ENCODE measurements around the gene HSD17B12. TPM values are rescaled to one million over a fixed set of nuclear protein-coding genes. Genes with fewer than 3 reads are reported as not detected.

Gene HSD17B12
- total and polyA plus RNA-seq, 2 of the 13 experiments (the other 11 are each of a cell fraction or from before 2014, with no cell fraction given): 50.3 to 117 TPM

- no peak for TF ChIP-seq ZNF609 (CRISPR knock-in tag; IDR thresholded peaks at IDR 0.05; ENCODE audit: borderline replicate concordance)
- no peak for TF ChIP-seq TEAD2 (CRISPR knock-in tag; IDR thresholded peaks at IDR 0.05)
- TF ChIP-seq EEA1 (CRISPR knock-in tag; IDR thresholded peaks at IDR 0.05; ENCODE audit: borderline replicate concordance): no peak
- TF ChIP-seq ARID5B (CRISPR knock-in tag; IDR thresholded peaks at IDR 0.05): no peak
- TF ChIP-seq ZNF17 (CRISPR knock-in tag; IDR thresholded peaks at IDR 0.05): no peak
- 0 out of 2 replicates have a peak, but pooled peaks have one; percentile 64 for TF ChIP-seq ZBTB44 (CRISPR knock-in tag; IDR thresholded peaks at IDR 0.05)
- peak; percentile 80; the same call in 1 of the 2 replicates for TF ChIP-seq RARG (CRISPR knock-in tag; IDR thresholded peaks at IDR 0.05; ENCODE audit: low read depth)
- no peak for TF ChIP-seq ZNF850 (CRISPR knock-in tag; conservative IDR thresholded peaks at IDR 0.05)
- TF ChIP-seq MTA1 (CRISPR knock-in tag; IDR thresholded peaks at IDR 0.05; ENCODE audit: borderline replicate concordance): peak; percentile 78; the same call in 1 of the 2 replicates
- no peak for TF ChIP-seq ATAD3A (CRISPR knock-in tag; IDR thresholded peaks at IDR 0.05)
- no peak for TF ChIP-seq HNF4G (IDR thresholded peaks at IDR 0.05; ENCODE audit: borderline replicate concordance, low read depth, low read length)
- TF ChIP-seq HNF4G (CRISPR knock-in tag; IDR thresholded peaks at IDR 0.05; ENCODE audit: borderline replicate concordance, low read depth): no peak
- TF ChIP-seq ASH2L (IDR thresholded peaks at IDR 0.05; ENCODE audit: insufficient read length, low read depth, low read length): peak; percentile 32
- TF ChIP-seq ATF3 (CRISPR knock-in tag; IDR thresholded peaks at IDR 0.05): no peak
- TF ChIP-seq CC2D1A (CRISPR knock-in tag; IDR thresholded peaks at IDR 0.05): no peak
- TF ChIP-seq THYN1 (CRISPR knock-in tag; IDR thresholded peaks at IDR 0.05; ENCODE audit: borderline replicate concordance, low read depth): no peak
- no peak for TF ChIP-seq ZNF207 (IDR thresholded peaks at IDR 0.05; ENCODE audit: borderline replicate concordance)
Observed at GRCh38 chr11:43680521-43681400, at the start of gene HSD17B12 (continued).
